Calu3 (cell line): ENCODE data around the gene NECAP2. TPM values are rescaled to one million over a fixed set of nuclear protein-coding genes. Genes with fewer than 3 reads are reported as not detected.
"Not testable (repeated sequence)": the region's sequence is repeated elsewhere in the genome, so short reads cannot be mapped to it uniquely, and the experiment has no call there.

ENCODE experiments used
- BruUV-seq: library from RNA; stranded (reverse); fragments of 400-500 nt; replicated peaks from 2 replicates; lab custom pipeline; 2021; lab: Mats Ljungman, UMichigan
- CTCF ChIA-PET: fragments of 300-600 bp; sonication (Branson Sonifier 250); formaldehyde crosslinking; loops from one replicate; lab custom pipeline; 2022; ENCODE audit warnings: antibody characterized with exemption; lab: Charles Lee
- DNase-seq: peaks from one replicate; pipeline ENCODE4 v3.0.0; 2022
- H3K27ac Mint-ChIP-seq: one replicate; pipeline ENCODE4 v1.8.0; 2022; ENCODE audit warnings: mixed read lengths; ENCODE audit not compliant: unreplicated experiment
- H3K27me3 Mint-ChIP-seq: one replicate; pipeline ENCODE4 v1.8.0; 2022; ENCODE audit warnings: mixed read lengths; ENCODE audit not compliant: unreplicated experiment
- H3K36me3 Mint-ChIP-seq: one replicate; pipeline ENCODE4 v1.8.0; 2022; ENCODE audit warnings: mild to moderate bottlenecking, moderate library complexity, mixed read lengths; ENCODE audit not compliant: insufficient read depth, unreplicated experiment
- H3K4me1 Mint-ChIP-seq: one replicate; pipeline ENCODE4 v1.8.0; 2022; ENCODE audit warnings: mild to moderate bottlenecking, low read depth, mixed read lengths; ENCODE audit not compliant: unreplicated experiment
- H3K4me3 Mint-ChIP-seq: one replicate; pipeline ENCODE4 v1.8.0; 2022; ENCODE audit warnings: mild to moderate bottlenecking, low read depth, moderate library complexity, mixed read lengths; ENCODE audit not compliant: unreplicated experiment
- H3K9me3 Mint-ChIP-seq: one replicate; pipeline ENCODE4 v1.8.0; 2022; ENCODE audit warnings: low read depth, mixed read lengths; ENCODE audit not compliant: unreplicated experiment
- intact Hi-C: fragments of 100-400 bp; cut with micrococcal nuclease; formaldehyde crosslinking; loops from one replicate; pipeline ENCODE4 v1.10.0; 2022; ENCODE audit not compliant: unreplicated experiment
- total RNA-seq: library from RNA; stranded (reverse); gene quantifications from 2 replicates; pipeline ENCODE4 v1.2.3, GENCODE V29; 2022
- TF ChIP-seq, protein P1 (sequence below): fragments of 200-600 bp; IDR thresholded peaks from one replicate; pipeline ENCODE4 v1.8.0; 2022; ENCODE audit warnings: antibody characterized with exemption; ENCODE audit not compliant: unreplicated experiment

The NECAP2 gene
- total RNA-seq, 1 experiment from 2014 or later = 28.1 TPM

GRCh38 chr1:16478091-16478490 lies 37.6 kb downstream of the NECAP2 start:
- CTCF ChIA-PET = no interaction called here
- H3K36me3 Mint-ChIP-seq = peaks cover 16% of the 10 kb centered on the region
- no peak overlapping the region for H3K4me3 Mint-ChIP-seq
- H3K9me3 Mint-ChIP-seq = no peaks in the 10 kb centered on the region
- no peak for DNase-seq
- TF ChIP-seq, protein P1, sequence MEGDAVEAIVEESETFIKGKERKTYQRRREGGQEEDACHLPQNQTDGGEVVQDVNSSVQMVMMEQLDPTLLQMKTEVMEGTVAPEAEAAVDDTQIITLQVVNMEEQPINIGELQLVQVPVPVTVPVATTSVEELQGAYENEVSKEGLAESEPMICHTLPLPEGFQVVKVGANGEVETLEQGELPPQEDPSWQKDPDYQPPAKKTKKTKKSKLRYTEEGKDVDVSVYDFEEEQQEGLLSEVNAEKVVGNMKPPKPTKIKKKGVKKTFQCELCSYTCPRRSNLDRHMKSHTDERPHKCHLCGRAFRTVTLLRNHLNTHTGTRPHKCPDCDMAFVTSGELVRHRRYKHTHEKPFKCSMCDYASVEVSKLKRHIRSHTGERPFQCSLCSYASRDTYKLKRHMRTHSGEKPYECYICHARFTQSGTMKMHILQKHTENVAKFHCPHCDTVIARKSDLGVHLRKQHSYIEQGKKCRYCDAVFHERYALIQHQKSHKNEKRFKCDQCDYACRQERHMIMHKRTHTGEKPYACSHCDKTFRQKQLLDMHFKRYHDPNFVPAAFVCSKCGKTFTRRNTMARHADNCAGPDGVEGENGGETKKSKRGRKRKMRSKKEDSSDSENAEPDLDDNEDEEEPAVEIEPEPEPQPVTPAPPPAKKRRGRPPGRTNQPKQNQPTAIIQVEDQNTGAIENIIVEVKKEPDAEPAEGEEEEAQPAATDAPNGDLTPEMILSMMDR = no peak
- H3K4me1 Mint-ChIP-seq = no peaks in the 10 kb centered on the region
- H3K27ac Mint-ChIP-seq = no peak overlapping the region
- intact Hi-C loops = no loop called here
- H3K27me3 Mint-ChIP-seq = no peaks in the 10 kb centered on the region
- no TSS peak for BruUV-seq

GRCh38 chr1:16483146-16483545 lies 42.6 kb downstream of the NECAP2 start:
- peaks cover 16% of the 10 kb centered on the region for H3K36me3 Mint-ChIP-seq
- DNase-seq, intact Hi-C loops, CTCF ChIA-PET, H3K4me3 Mint-ChIP-seq, H3K4me1 Mint-ChIP-seq, BruUV-seq, H3K27ac Mint-ChIP-seq, H3K27me3 Mint-ChIP-seq, H3K9me3 Mint-ChIP-seq: not testable (repeated sequence)

- H3K4me3 Mint-ChIP-seq, CTCF ChIA-PET, H3K9me3 Mint-ChIP-seq, H3K27ac Mint-ChIP-seq, BruUV-seq, H3K4me1 Mint-ChIP-seq, H3K27me3 Mint-ChIP-seq, DNase-seq, intact Hi-C loops: not testable (repeated sequence)
- H3K36me3 Mint-ChIP-seq = peaks cover 16% of the 10 kb centered on the region
Measured at GRCh38 chr1:16483639-16484500, 43.3 kb downstream of the NECAP2 start.

- intact Hi-C loops = no loop called here
- Mint-ChIP-seq H3K4me1 (no peaks in the 10 kb centered on the region), H3K27me3 (no peaks in the 10 kb centered on the region), H3K4me3 (no peak overlapping the region), H3K9me3 (no peaks in the 10 kb centered on the region), H3K27ac (no peak overlapping the region), H3K36me3 (peaks cover 14% of the 10 kb centered on the region)
- BruUV-seq = no TSS peak
- CTCF ChIA-PET = no interaction called here
- TF ChIP-seq, protein P1 = no peak
- no peak for DNase-seq
Measured at GRCh38 chr1:16484501-16484835, 43.9 kb downstream of the NECAP2 start.

GRCh38 chr1:16484931-16485330 lies 44.4 kb downstream of the NECAP2 start:
- Mint-ChIP-seq H3K27me3 (no peaks in the 10 kb centered on the region), H3K4me1 (no peaks in the 10 kb centered on the region), H3K4me3 (no peak overlapping the region), H3K27ac (no peak overlapping the region), H3K36me3 (peaks cover 11% of the 10 kb centered on the region), H3K9me3 (no peaks in the 10 kb centered on the region)
- intact Hi-C loops = no loop called here
- TF ChIP-seq, protein P1 = no peak
- no peak for DNase-seq
- CTCF ChIA-PET = no interaction called here
- no TSS peak for BruUV-seq

GRCh38 chr1:16486316-16486715 lies 45.8 kb downstream of the NECAP2 start:
- H3K36me3 Mint-ChIP-seq, H3K27ac Mint-ChIP-seq, H3K27me3 Mint-ChIP-seq, CTCF ChIA-PET, H3K4me1 Mint-ChIP-seq, H3K4me3 Mint-ChIP-seq, intact Hi-C loops, DNase-seq, H3K9me3 Mint-ChIP-seq, BruUV-seq: not testable (repeated sequence)

- intact Hi-C loops, H3K27ac Mint-ChIP-seq, H3K4me1 Mint-ChIP-seq, H3K27me3 Mint-ChIP-seq, H3K4me3 Mint-ChIP-seq, H3K9me3 Mint-ChIP-seq, BruUV-seq, CTCF ChIA-PET, H3K36me3 Mint-ChIP-seq, DNase-seq: not testable (repeated sequence)
Measured at GRCh38 chr1:16487011-16487410, 46.5 kb downstream of the NECAP2 start.
